ENCODE measurements around the gene GMDS. TPM values are rescaled to one million over a fixed set of nuclear protein-coding genes. Genes with fewer than 3 reads are reported as not detected.

GMDS gene
- total RNA-seq, 2 experiments from 2014 or later, result 13.9 to 16.4 TPM

DNA sequence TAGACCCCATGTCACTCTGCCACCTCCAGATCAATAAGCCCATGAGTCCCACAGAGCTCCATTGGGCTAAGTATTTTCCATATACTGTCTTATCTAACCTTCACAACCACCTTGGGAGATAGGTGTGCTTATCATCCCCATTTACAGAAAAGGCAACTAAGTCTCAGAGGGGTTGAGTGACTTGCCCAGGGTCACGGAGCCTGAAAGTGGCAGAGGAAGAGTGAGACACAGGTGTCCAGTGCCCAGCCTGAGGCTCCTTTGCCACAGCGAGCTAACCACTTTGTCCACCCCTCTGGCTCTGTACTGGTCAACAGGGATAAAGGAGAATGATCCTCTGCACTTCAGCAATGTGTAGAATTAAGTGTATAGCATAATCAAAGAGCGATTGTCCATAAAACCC lies 124.5 kb downstream of the GMDS start:
- no peaks in the 10 kb centered on the region for H3K4me1 ChIP-seq (ENCODE audit: insufficient read depth, low read length)
- H3K9me3 Mint-ChIP-seq, result no peaks in the 10 kb centered on the region
- intact Hi-C loops (cut with DNase I, micrococcal nuclease), result no loop called here
- peaks cover 5% of the 10 kb centered on the region for H3K36me3 Mint-ChIP-seq (ENCODE audit: low read depth)
- no peak for ATAC-seq (ENCODE audit: poor library complexity)
- H3K27ac Mint-ChIP-seq, result no peak overlapping the region
- no peaks in the 10 kb centered on the region for H3K27me3 ChIP-seq (ENCODE audit: control insufficient read depth in 1 of 2, insufficient read depth in 2 of 2, low read length in 2 of 2)
- no peaks in the 10 kb centered on the region for H3K36me3 ChIP-seq (ENCODE audit: insufficient read depth, low read length)
- no peak overlapping the region for H3K4me3 Mint-ChIP-seq
- POLR2A ChIA-PET, result no interaction called here
- H3K4me1 Mint-ChIP-seq (ENCODE audit: low read depth), result no peaks in the 10 kb centered on the region
- TF ChIP-seq, protein P1, sequence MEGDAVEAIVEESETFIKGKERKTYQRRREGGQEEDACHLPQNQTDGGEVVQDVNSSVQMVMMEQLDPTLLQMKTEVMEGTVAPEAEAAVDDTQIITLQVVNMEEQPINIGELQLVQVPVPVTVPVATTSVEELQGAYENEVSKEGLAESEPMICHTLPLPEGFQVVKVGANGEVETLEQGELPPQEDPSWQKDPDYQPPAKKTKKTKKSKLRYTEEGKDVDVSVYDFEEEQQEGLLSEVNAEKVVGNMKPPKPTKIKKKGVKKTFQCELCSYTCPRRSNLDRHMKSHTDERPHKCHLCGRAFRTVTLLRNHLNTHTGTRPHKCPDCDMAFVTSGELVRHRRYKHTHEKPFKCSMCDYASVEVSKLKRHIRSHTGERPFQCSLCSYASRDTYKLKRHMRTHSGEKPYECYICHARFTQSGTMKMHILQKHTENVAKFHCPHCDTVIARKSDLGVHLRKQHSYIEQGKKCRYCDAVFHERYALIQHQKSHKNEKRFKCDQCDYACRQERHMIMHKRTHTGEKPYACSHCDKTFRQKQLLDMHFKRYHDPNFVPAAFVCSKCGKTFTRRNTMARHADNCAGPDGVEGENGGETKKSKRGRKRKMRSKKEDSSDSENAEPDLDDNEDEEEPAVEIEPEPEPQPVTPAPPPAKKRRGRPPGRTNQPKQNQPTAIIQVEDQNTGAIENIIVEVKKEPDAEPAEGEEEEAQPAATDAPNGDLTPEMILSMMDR (IDR thresholded peaks at IDR 0.05), result no peak
- no peak overlapping the region for H3K4me3 ChIP-seq (ENCODE audit: low read length)
- no peak overlapping the region for H3K27ac ChIP-seq (ENCODE audit: low read depth in 1 of 2, low read length in 2 of 2)
- H3K9me3 ChIP-seq (ENCODE audit: control insufficient read depth in 1 of 2, insufficient read depth in 1 of 2, low read length in 2 of 2), result no peaks in the 10 kb centered on the region
- DNase-seq, result no peak
- H3K27me3 Mint-ChIP-seq, result no peaks in the 10 kb centered on the region
- CTCF ChIA-PET, result no interaction called here

DNA sequence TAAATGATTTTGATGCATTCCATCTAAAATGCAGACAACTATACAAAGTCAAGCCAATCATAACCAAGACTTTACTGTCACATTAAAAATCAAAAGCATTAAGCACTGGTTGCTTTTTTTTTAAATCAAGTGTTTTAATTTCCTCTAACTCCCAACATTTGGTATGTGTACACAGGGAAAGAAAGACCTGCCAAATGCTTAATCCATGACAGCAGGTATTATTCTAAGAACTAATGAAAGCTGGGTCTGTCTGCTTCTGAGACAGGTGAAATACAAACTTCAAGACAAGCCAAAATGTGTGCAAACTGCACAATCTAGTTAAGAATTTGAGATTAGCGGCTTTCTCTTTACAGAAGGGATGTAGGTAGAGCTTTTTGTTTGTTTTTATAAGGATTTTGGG lies 126.1 kb downstream of the GMDS start:
- Mint-ChIP-seq H3K36me3 (ENCODE audit: low read depth) (peaks cover 5% of the 10 kb centered on the region), H3K4me3 (no peak overlapping the region), H3K9me3 (no peaks in the 10 kb centered on the region), H3K4me1 (ENCODE audit: low read depth) (no peaks in the 10 kb centered on the region), H3K27ac (no peak overlapping the region), H3K27me3 (no peaks in the 10 kb centered on the region)
- intact Hi-C loops (cut with DNase I, micrococcal nuclease), result no loop called here
- DNase-seq, result no peak
- Histone ChIP-seq H3K36me3 (ENCODE audit: insufficient read depth, low read length) (no peaks in the 10 kb centered on the region), H3K27ac (ENCODE audit: low read depth in 1 of 2, low read length in 2 of 2) (no peak overlapping the region), H3K4me3 (ENCODE audit: low read length) (no peak overlapping the region), H3K27me3 (ENCODE audit: control insufficient read depth in 1 of 2, insufficient read depth in 2 of 2, low read length in 2 of 2) (no peaks in the 10 kb centered on the region), H3K4me1 (ENCODE audit: insufficient read depth, low read length) (no peaks in the 10 kb centered on the region), H3K9me3 (ENCODE audit: control insufficient read depth in 1 of 2, insufficient read depth in 1 of 2, low read length in 2 of 2) (no peaks in the 10 kb centered on the region)
- TF ChIP-seq, protein P1 (IDR thresholded peaks at IDR 0.05), result no peak
- POLR2A ChIA-PET, result no interaction called here
- CTCF ChIA-PET, result no interaction called here
- no peak for ATAC-seq (ENCODE audit: poor library complexity)

DNA sequence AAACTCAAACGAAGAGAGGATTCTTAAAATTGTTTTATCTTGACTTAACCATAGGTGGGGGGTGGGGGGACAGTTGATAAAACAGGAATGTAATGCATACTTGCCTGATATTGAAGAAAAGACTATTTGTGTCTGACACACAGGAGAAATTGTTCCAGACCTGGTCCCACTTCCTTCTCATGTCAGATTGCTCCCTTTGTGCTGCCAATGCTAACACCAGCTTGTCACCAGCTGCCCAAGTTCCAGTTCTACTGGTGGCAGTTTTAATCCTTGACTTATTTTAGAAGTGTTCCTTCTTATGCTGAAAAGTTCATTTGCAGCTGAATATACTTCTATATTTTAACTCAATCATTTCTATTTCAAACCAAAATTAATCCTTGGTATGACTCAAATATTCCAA lies 127.3 kb downstream of the GMDS start:
- Mint-ChIP-seq H3K36me3 (ENCODE audit: low read depth) (peaks cover 2% of the 10 kb centered on the region), H3K27ac (no peak overlapping the region), H3K9me3 (no peaks in the 10 kb centered on the region), H3K4me1 (ENCODE audit: low read depth) (no peaks in the 10 kb centered on the region), H3K27me3 (no peaks in the 10 kb centered on the region), H3K4me3 (no peak overlapping the region)
- TF ChIP-seq, protein P1 (IDR thresholded peaks at IDR 0.05), result no peak
- DNase-seq (no peak), ATAC-seq (ENCODE audit: poor library complexity) (no peak)
- Histone ChIP-seq H3K4me1 (ENCODE audit: insufficient read depth, low read length) (no peaks in the 10 kb centered on the region), H3K4me3 (ENCODE audit: low read length) (no peak overlapping the region), H3K27me3 (ENCODE audit: control insufficient read depth in 1 of 2, insufficient read depth in 2 of 2, low read length in 2 of 2) (no peaks in the 10 kb centered on the region), H3K9me3 (ENCODE audit: control insufficient read depth in 1 of 2, insufficient read depth in 1 of 2, low read length in 2 of 2) (no peaks in the 10 kb centered on the region), H3K27ac (ENCODE audit: low read depth in 1 of 2, low read length in 2 of 2) (no peak overlapping the region), H3K36me3 (ENCODE audit: insufficient read depth, low read length) (no peaks in the 10 kb centered on the region)
- ChIA-PET POLR2A (no interaction called here), CTCF (no interaction called here)
- intact Hi-C loops (cut with DNase I, micrococcal nuclease), result no loop called here

Data from CD4-positive, alpha-beta T cell (primary cell).